ENCODE measurements around the gene ADAMTSL1.

ADAMTSL1 gene

GRCh38 chr9:18692962-18693361, 219.0 kb downstream of the ADAMTSL1 start:
- Histone ChIP-seq H3K4me1 (ENCODE audit: low read depth, poor library complexity, severe bottlenecking) (peaks cover 46% of the 10 kb centered on the region), H3K36me3 (ENCODE audit: insufficient read depth) (no peaks in the 10 kb centered on the region), H3K27me3 (ENCODE audit: insufficient read depth, low read depth) (no peaks in the 10 kb centered on the region), H3K27ac (peak overlapping the region; percentile 63; the same call in 1 of the 2 replicates), H4K20me1 (ENCODE audit: insufficient read depth) (no peaks in the 10 kb centered on the region), H3K79me2 (ENCODE audit: insufficient read depth, low read depth) (no peaks in the 10 kb centered on the region), H3K4me3 (IDR thresholded peaks at IDR 0.05; ENCODE audit: insufficient read depth, low read depth, low read length) (no peak overlapping the region), H2AFZ (ENCODE audit: low read depth) (no peak overlapping the region; the same call in 1 of the 2 replicates), H3K4me2 (peak overlapping the region; percentile 56), H3K9ac (0 out of 2 replicates have a peak overlapping the region, but pooled peaks have one; percentile 26)
- TF ChIP-seq CTCF (conservative IDR thresholded peaks at IDR 0.05; ENCODE audit: low read depth, low read length), result no peak

- Histone ChIP-seq H3K27ac (no peak overlapping the region), H3K4me2 (no peak overlapping the region), H3K79me2 (ENCODE audit: insufficient read depth, low read depth) (no peaks in the 10 kb centered on the region), H4K20me1 (ENCODE audit: insufficient read depth) (no peaks in the 10 kb centered on the region), H2AFZ (ENCODE audit: low read depth) (no peak overlapping the region), H3K4me1 (ENCODE audit: low read depth, poor library complexity, severe bottlenecking) (peaks cover 36% of the 10 kb centered on the region), H3K4me3 (IDR thresholded peaks at IDR 0.05; ENCODE audit: insufficient read depth, low read depth, low read length) (no peak overlapping the region), H3K9ac (no peak overlapping the region), H3K36me3 (ENCODE audit: insufficient read depth) (no peaks in the 10 kb centered on the region), H3K27me3 (ENCODE audit: insufficient read depth, low read depth) (no peaks in the 10 kb centered on the region)
- no peak for TF ChIP-seq CTCF (conservative IDR thresholded peaks at IDR 0.05; ENCODE audit: low read depth, low read length)
Measured at GRCh38 chr9:18694959-18695668, 221.2 kb downstream of the ADAMTSL1 start.

DNA sequence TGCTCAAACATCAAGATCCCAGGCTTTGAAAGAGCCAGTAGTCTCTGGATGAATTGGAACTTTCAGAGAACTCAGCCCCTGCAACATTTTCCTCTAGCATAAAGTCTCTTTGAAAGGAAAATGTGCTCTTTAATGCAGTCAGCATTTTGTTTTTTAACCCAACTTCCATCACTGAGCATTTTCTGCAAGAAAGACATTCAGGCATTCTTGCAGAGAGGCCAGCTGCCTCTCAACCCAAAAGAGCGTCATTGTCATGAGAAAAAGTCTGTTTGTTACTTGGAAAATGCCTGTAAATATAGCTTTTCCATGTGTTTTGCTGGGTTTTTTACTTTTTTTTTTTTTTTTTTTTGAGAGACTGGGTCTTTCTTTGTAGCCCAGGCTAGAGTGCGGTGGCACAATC, 225.0 kb downstream of the ADAMTSL1 start:
- Histone ChIP-seq H3K9ac (no peak overlapping the region), H3K4me1 (ENCODE audit: low read depth, poor library complexity, severe bottlenecking) (no peaks in the 10 kb centered on the region), H2AFZ (ENCODE audit: low read depth) (no peak overlapping the region), H3K4me3 (IDR thresholded peaks at IDR 0.05; ENCODE audit: insufficient read depth, low read depth, low read length) (no peak overlapping the region), H3K4me2 (no peak overlapping the region), H3K27ac (no peak overlapping the region), H3K79me2 (ENCODE audit: insufficient read depth, low read depth) (no peaks in the 10 kb centered on the region), H3K36me3 (ENCODE audit: insufficient read depth) (no peaks in the 10 kb centered on the region), H3K27me3 (ENCODE audit: insufficient read depth, low read depth) (no peaks in the 10 kb centered on the region), H4K20me1 (ENCODE audit: insufficient read depth) (no peaks in the 10 kb centered on the region)
- no peak for TF ChIP-seq CTCF (conservative IDR thresholded peaks at IDR 0.05; ENCODE audit: low read depth, low read length)

DNA sequence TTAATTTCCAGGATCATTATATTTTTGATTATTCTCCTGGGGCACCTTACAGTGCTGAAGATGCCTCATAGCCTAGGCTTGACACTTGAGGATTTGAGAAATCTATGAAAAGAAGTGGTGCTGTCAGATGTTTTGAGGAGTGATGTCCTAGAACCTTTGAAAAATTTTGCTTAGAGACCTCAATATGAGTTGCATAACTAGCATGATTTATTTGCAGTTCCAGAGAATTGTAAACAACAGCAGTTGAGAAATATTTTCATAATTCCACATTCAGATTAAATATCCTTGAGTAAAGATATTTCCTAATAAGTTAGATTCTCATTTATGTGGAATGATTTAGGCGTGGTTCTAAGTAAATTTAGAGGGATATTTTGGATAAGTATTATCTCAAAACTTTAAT, 225.8 kb downstream of the ADAMTSL1 start:
- H3K4me3 ChIP-seq (IDR thresholded peaks at IDR 0.05; ENCODE audit: insufficient read depth, low read depth, low read length), result no peak overlapping the region
- H3K27me3 ChIP-seq (ENCODE audit: insufficient read depth, low read depth), result no peaks in the 10 kb centered on the region
- no peak overlapping the region for H2AFZ ChIP-seq (ENCODE audit: low read depth)
- no peak overlapping the region for H3K9ac ChIP-seq
- H4K20me1 ChIP-seq (ENCODE audit: insufficient read depth), result no peaks in the 10 kb centered on the region
- H3K4me2 ChIP-seq, result no peak overlapping the region
- no peaks in the 10 kb centered on the region for H3K79me2 ChIP-seq (ENCODE audit: insufficient read depth, low read depth)
- no peaks in the 10 kb centered on the region for H3K4me1 ChIP-seq (ENCODE audit: low read depth, poor library complexity, severe bottlenecking)
- H3K36me3 ChIP-seq (ENCODE audit: insufficient read depth), result no peaks in the 10 kb centered on the region
- no peak overlapping the region for H3K27ac ChIP-seq
- TF ChIP-seq CTCF (conservative IDR thresholded peaks at IDR 0.05; ENCODE audit: low read depth, low read length), result no peak

All from KMS-11 (cell line).